Astrocyte (in vitro differentiated cells and primary cell): ENCODE measurements around the gene LRRK1. TPM values are rescaled to one million over a fixed set of nuclear protein-coding genes. Genes with fewer than 3 reads are reported as not detected.

Source experiments
- DNase-seq: peaks from one replicate; pipeline ENCODE4 v3.0.0-alpha.2; 2010; ENCODE audit warnings: low read depth
- FAIRE-seq: peaks from 2 replicates; lab custom pipeline; 2011; peaks lifted over from hg19 to GRCh38; lab: Jason Lieb, UNC
- H2AFZ ChIP-seq: 2 replicates; pipeline ENCODE4 v1.6.0; 2012; ENCODE audit warnings: low read depth, low read length, inconsistent platforms
- H3K27ac ChIP-seq: 2 replicates; pipeline ENCODE4 v1.5.1; 2011; ENCODE audit warnings: low read depth, low read length, inconsistent platforms
- H3K27me3 ChIP-seq: 2 replicates; pipeline ENCODE4 v1.6.0; 2011; ENCODE audit warnings: low read length, inconsistent platforms; ENCODE audit not compliant: insufficient read depth
- H3K36me3 ChIP-seq: 2 replicates; pipeline ENCODE4 v1.5.1; 2011; ENCODE audit warnings: low read length, inconsistent platforms; ENCODE audit not compliant: insufficient read depth
- H3K4me1 ChIP-seq: 2 replicates; pipeline ENCODE4 v1.5.1; 2011; ENCODE audit warnings: low read length, inconsistent platforms; ENCODE audit not compliant: insufficient read depth
- H3K4me2 ChIP-seq: 2 replicates; pipeline ENCODE4 v1.6.0; 2012; ENCODE audit warnings: low read length, inconsistent platforms
- H3K4me3 ChIP-seq: 2 replicates; pipeline ENCODE4 v1.5.1; 2011; ENCODE audit warnings: low read depth, mild to moderate bottlenecking, low read length, inconsistent platforms; ENCODE audit not compliant: insufficient read depth
- H3K79me2 ChIP-seq: 2 replicates; pipeline ENCODE4 v1.6.0; 2012; ENCODE audit warnings: mild to moderate bottlenecking, low read length, inconsistent platforms; ENCODE audit not compliant: insufficient read depth
- H3K9ac ChIP-seq: 2 replicates; pipeline ENCODE4 v1.6.0; 2012; ENCODE audit warnings: mild to moderate bottlenecking, low read length, inconsistent platforms
- H3K9me3 ChIP-seq: 2 replicates; pipeline ENCODE4 v1.5.1; 2012; ENCODE audit warnings: low read depth, mild to moderate bottlenecking, low read length, inconsistent platforms; ENCODE audit not compliant: insufficient read depth
- H4K20me1 ChIP-seq: 2 replicates; pipeline ENCODE4 v1.6.0; 2012; ENCODE audit warnings: low read length, inconsistent platforms; ENCODE audit not compliant: insufficient read depth
- H3K27ac Mint-ChIP-seq: one replicate; pipeline ENCODE4 v1.8.0; 2021; ENCODE audit warnings: mild to moderate bottlenecking, mixed read lengths; ENCODE audit not compliant: unreplicated experiment
- H3K27me3 Mint-ChIP-seq: one replicate; pipeline ENCODE4 v1.8.0; 2021; ENCODE audit warnings: low read depth, mixed read lengths; ENCODE audit not compliant: unreplicated experiment
- H3K36me3 Mint-ChIP-seq: one replicate; pipeline ENCODE4 v1.8.0; 2021; ENCODE audit warnings: low read depth, mixed read lengths; ENCODE audit not compliant: unreplicated experiment
- H3K4me1 Mint-ChIP-seq: one replicate; pipeline ENCODE4 v1.8.0; 2021; ENCODE audit warnings: low read depth, mixed read lengths; ENCODE audit not compliant: unreplicated experiment
- H3K4me3 Mint-ChIP-seq: one replicate; pipeline ENCODE4 v1.8.0; 2021; ENCODE audit warnings: mild to moderate bottlenecking, moderate library complexity, mixed read lengths; ENCODE audit not compliant: unreplicated experiment
- H3K9me3 Mint-ChIP-seq: one replicate; pipeline ENCODE4 v1.8.0; 2021; ENCODE audit warnings: mild to moderate bottlenecking, mixed read lengths; ENCODE audit not compliant: unreplicated experiment
- EZH2 ChIP-seq: IDR thresholded peaks from 2 replicates; pipeline ENCODE4 v1.6.1; 2012; ENCODE audit warnings: mild to moderate bottlenecking, low read length, inconsistent platforms; ENCODE audit not compliant: insufficient read depth
- total RNA-seq: library from RNA; stranded (reverse); gene quantifications from 2 replicates; pipeline ENCODE4 v1.2.1, GENCODE V29; 2021
- TF ChIP-seq, protein P1 (sequence below): IDR thresholded peaks from 2 replicates; pipeline ENCODE4 v1.5.1; 2011; ENCODE audit warnings: low read depth, mild to moderate bottlenecking, inconsistent platforms, low read length, moderate library complexity; ENCODE audit not compliant: insufficient read depth

LRRK1 gene
- total RNA-seq, 1 donor from 2014 or later = 0.41 TPM

DNA sequence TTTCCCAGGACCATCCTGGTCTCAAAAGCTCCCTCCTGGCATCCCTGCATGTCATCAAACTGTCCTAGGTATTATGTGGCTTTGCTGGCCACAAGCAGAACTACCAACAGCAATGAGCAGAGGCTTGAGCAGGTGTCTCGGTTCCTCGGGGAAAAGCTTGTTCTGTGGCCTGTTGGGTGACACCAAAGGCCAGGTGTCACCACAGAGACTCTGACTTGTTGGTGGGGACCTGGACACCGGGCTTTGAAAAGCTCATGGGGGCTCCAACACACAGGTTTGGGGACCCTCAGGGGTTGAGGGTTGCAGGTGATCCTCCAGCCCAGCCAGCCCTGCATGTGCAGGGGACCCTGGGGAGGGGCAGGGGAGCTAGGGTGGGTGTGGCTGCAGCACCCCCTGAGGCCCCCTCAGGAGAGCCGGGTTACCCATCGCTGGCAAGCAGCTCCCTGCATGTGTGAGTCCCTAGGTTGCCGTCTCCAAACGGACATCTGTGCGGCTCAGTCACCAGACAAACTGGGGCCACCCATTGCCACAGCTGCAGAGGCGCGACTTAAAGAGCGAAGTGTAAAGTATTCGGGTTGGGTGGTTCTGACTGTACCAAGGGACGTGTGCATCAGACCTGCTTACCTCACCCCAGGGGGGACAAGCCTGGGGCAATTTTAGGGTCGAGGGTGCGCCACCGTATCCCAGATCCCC lies 192.6 kb downstream of the LRRK1 start:
- DNase-seq = no peak
- Histone ChIP-seq H3K79me2 (no peaks in the 10 kb centered on the region), H3K4me3 (no peak overlapping the region), H4K20me1 (no peaks in the 10 kb centered on the region), H3K9ac (no peak overlapping the region), H3K36me3 (no peaks in the 10 kb centered on the region), H3K4me2 (no peak overlapping the region), H2AFZ (no peak overlapping the region), H3K4me1 (peaks cover 11% of the 10 kb centered on the region), H3K27me3 (no peaks in the 10 kb centered on the region), H3K9me3 (no peaks in the 10 kb centered on the region), H3K27ac (no peak overlapping the region)
- no peaks in the 10 kb centered on the region for H3K36me3 Mint-ChIP-seq
- TF ChIP-seq, protein P1, sequence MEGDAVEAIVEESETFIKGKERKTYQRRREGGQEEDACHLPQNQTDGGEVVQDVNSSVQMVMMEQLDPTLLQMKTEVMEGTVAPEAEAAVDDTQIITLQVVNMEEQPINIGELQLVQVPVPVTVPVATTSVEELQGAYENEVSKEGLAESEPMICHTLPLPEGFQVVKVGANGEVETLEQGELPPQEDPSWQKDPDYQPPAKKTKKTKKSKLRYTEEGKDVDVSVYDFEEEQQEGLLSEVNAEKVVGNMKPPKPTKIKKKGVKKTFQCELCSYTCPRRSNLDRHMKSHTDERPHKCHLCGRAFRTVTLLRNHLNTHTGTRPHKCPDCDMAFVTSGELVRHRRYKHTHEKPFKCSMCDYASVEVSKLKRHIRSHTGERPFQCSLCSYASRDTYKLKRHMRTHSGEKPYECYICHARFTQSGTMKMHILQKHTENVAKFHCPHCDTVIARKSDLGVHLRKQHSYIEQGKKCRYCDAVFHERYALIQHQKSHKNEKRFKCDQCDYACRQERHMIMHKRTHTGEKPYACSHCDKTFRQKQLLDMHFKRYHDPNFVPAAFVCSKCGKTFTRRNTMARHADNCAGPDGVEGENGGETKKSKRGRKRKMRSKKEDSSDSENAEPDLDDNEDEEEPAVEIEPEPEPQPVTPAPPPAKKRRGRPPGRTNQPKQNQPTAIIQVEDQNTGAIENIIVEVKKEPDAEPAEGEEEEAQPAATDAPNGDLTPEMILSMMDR = no peak
- no peak for TF ChIP-seq EZH2
- peaks cover 12% of the 10 kb centered on the region for H3K27me3 Mint-ChIP-seq
- H3K27ac Mint-ChIP-seq = no peak overlapping the region
- H3K4me1 Mint-ChIP-seq = peaks cover 3% of the 10 kb centered on the region
- peaks cover 6% of the 10 kb centered on the region for H3K9me3 Mint-ChIP-seq
- FAIRE-seq = no peak
- H3K4me3 Mint-ChIP-seq = no peak overlapping the region

DNA sequence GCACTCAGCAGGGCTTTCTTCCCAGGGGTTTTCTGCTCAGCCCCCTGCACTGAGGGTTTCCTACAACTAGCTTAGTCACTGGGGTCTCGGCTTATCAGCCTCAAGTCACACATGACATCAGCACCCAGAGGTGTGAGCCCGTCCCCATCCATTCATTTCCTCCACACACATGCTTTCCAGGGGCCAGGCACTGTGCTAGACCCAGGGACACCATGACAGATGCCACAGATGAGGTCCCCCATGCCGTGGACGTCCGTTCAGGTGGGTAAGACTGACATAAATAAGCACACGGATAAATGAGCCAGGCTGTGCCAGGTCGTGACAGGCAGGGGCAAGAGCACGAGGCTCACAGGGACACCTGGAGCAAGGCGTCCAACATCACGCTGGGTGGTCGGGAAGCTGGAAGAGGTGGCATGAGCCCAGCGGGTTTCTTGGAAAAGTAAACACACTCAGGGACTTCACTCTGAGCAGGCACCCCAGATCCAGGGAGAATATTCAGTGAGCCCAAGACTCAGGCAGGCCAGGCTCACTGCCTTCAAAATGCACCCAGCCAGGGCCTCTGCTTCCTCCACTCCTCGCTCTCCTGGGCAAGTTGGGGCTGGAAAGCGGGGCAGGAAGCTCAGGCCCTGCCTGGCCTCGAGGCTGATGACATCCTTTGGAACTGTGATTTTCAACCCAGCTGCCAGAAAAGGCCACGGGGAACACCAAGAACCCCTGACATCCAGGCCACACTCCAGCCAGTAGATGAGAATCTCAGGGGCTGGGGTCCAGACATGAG lies 193.4 kb downstream of the LRRK1 start:
- DNase-seq (no peak), FAIRE-seq (no peak)
- Histone ChIP-seq H3K4me3 (no peak overlapping the region), H3K27ac (no peak overlapping the region), H3K27me3 (no peaks in the 10 kb centered on the region), H4K20me1 (no peaks in the 10 kb centered on the region), H3K4me1 (peaks cover 11% of the 10 kb centered on the region), H3K36me3 (no peaks in the 10 kb centered on the region), H2AFZ (no peak overlapping the region), H3K79me2 (no peaks in the 10 kb centered on the region), H3K9ac (no peak overlapping the region), H3K9me3 (no peaks in the 10 kb centered on the region), H3K4me2 (no peak overlapping the region)
- Mint-ChIP-seq H3K27me3 (peaks cover 12% of the 10 kb centered on the region), H3K36me3 (no peaks in the 10 kb centered on the region), H3K4me3 (no peak overlapping the region), H3K27ac (no peak overlapping the region), H3K9me3 (peaks cover 6% of the 10 kb centered on the region), H3K4me1 (peaks cover 3% of the 10 kb centered on the region)
- TF ChIP-seq EZH2 = no peak
- TF ChIP-seq, protein P1 = no peak
